SH-SY5Y (cell line): ENCODE measurements around the gene ABHD17B.

Source experiments
- GATA2 ChIP-seq: IDR thresholded peaks from 2 replicates; pipeline ENCODE4 v1.6.1; 2011; ENCODE audit warnings: mild to moderate bottlenecking, low read depth, low read length
- GATA3 ChIP-seq: IDR thresholded peaks from 2 replicates; pipeline ENCODE4 v1.6.1; 2011; ENCODE audit warnings: low read depth, mild to moderate bottlenecking, low read length, moderate library complexity

- TF ChIP-seq GATA3: no peak
- no peak for TF ChIP-seq GATA2
These were observed 52.7 kb downstream of the ABHD17B start for GRCh38 chr9:71858102-71858798.
